Ectodermal cell (in vitro differentiated cells): ENCODE measurements around the gene NOS3.

Source experiments
- H3K27ac ChIP-seq: 2 replicates; pipeline ENCODE4 v1.7.0; 2013; ENCODE audit warnings: mild to moderate bottlenecking, low read depth, low read length; ENCODE audit not compliant: insufficient read depth, poor library complexity, severe bottlenecking
- H3K27me3 ChIP-seq: 2 replicates; pipeline ENCODE4 v1.7.0; 2013; ENCODE audit warnings: mild to moderate bottlenecking, low read length; ENCODE audit not compliant: insufficient read depth, control insufficient read depth, poor library complexity, severe bottlenecking
- H3K36me3 ChIP-seq: one replicate; pipeline ENCODE4 v1.7.0; 2013; ENCODE audit warnings: low read length; ENCODE audit not compliant: control insufficient read depth, insufficient read depth
- H3K4me1 ChIP-seq: one replicate; pipeline ENCODE4 v1.7.0; 2013; ENCODE audit warnings: low read length; ENCODE audit not compliant: control insufficient read depth, insufficient read depth
- H3K4me3 ChIP-seq: 2 replicates; pipeline ENCODE4 v1.7.0; 2013; ENCODE audit warnings: low read depth, low read length, control low read depth; ENCODE audit not compliant: insufficient read depth
- H3K9me3 ChIP-seq: 2 replicates; pipeline ENCODE4 v1.7.0; 2013; ENCODE audit warnings: mild to moderate bottlenecking, low read length, moderate library complexity; ENCODE audit not compliant: control insufficient read depth
- WGBS, 2 experiments: methylation state at CpG; one replicate each; pipeline ENCODE4 v1.1.7; 2013; ENCODE audit warnings: missing lambda C conversion rate in 2 of 2; 5-methylcytosine and 5-hydroxymethylcytosine counted together

Gene NOS3

GRCh38 chr7:150946421-150947240 lies 44.2 kb upstream of the NOS3 start:
- Histone ChIP-seq H3K4me1 (peaks cover 44% of the 10 kb centered on the region), H3K36me3 (no peaks in the 10 kb centered on the region), H3K27ac (no peak overlapping the region), H3K4me3 (no peak overlapping the region), H3K27me3 (peaks cover 3% of the 10 kb centered on the region), H3K9me3 (no peaks in the 10 kb centered on the region)
- WGBS, 2 experiments, result 77 to 78% methylated on average over 27 of the region's 27 CpGs

GRCh38 chr7:150947241-150947745 lies 43.5 kb upstream of the NOS3 start:
- Histone ChIP-seq H3K36me3 (no peaks in the 10 kb centered on the region), H3K27ac (no peak overlapping the region), H3K4me1 (peaks cover 44% of the 10 kb centered on the region), H3K4me3 (no peak overlapping the region), H3K27me3 (peaks cover 3% of the 10 kb centered on the region), H3K9me3 (no peaks in the 10 kb centered on the region)
- WGBS, 2 experiments, result 25 to 30% methylated on average over 31 of the region's 31 CpGs

GRCh38 chr7:150947761-150948651 lies 42.8 kb upstream of the NOS3 start:
- WGBS, 2 experiments, result 19 to 20% methylated on average over 32 to 33 of the region's 34 CpGs
- H3K36me3 ChIP-seq, result no peaks in the 10 kb centered on the region

GRCh38 chr7:150948791-150949251 lies 42.0 kb upstream of the NOS3 start:
- Histone ChIP-seq H3K27ac (no peak overlapping the region), H3K4me1 (peaks cover 44% of the 10 kb centered on the region), H3K4me3 (no peak overlapping the region), H3K36me3 (no peaks in the 10 kb centered on the region), H3K27me3 (peaks cover 3% of the 10 kb centered on the region), H3K9me3 (no peaks in the 10 kb centered on the region)
- 85% methylated on average over 15 of the region's 15 CpGs for WGBS, 2 experiments

More at GRCh38 chr7:150947761-150948651, 42.8 kb upstream of the NOS3 start:
- no peak overlapping the region for H3K27ac ChIP-seq
- H3K4me3 ChIP-seq, result no peak overlapping the region
- H3K27me3 ChIP-seq, result peaks cover 3% of the 10 kb centered on the region
- no peaks in the 10 kb centered on the region for H3K9me3 ChIP-seq
- H3K4me1 ChIP-seq, result peaks cover 44% of the 10 kb centered on the region

- 65 to 77% methylated on average over 4 of the region's 4 CpGs for whole genome bisulfite sequencing, 2 experiments
- Histone ChIP-seq H3K9me3 (no peaks in the 10 kb centered on the region), H3K27me3 (peaks cover 3% of the 10 kb centered on the region), H3K4me1 (peaks cover 50% of the 10 kb centered on the region), H3K4me3 (no peak overlapping the region), H3K27ac (no peak overlapping the region), H3K36me3 (no peaks in the 10 kb centered on the region)
Observed at GRCh38 chr7:150949564-150949963, 41.3 kb upstream of the NOS3 start.

- no peaks in the 10 kb centered on the region for H3K36me3 ChIP-seq
- H3K27me3 ChIP-seq, result peaks cover 3% of the 10 kb centered on the region
- peaks cover 53% of the 10 kb centered on the region for H3K4me1 ChIP-seq
- no peak overlapping the region for H3K4me3 ChIP-seq
- no peak overlapping the region for H3K27ac ChIP-seq
- no peaks in the 10 kb centered on the region for H3K9me3 ChIP-seq
- WGBS, 2 experiments, result 85 to 87% methylated on average over 16 of the region's 16 CpGs
Observed at GRCh38 chr7:150949971-150950491, 40.8 kb upstream of the NOS3 start.

GRCh38 chr7:150950496-150951180 lies 40.2 kb upstream of the NOS3 start:
- Histone ChIP-seq H3K27ac (no peak overlapping the region), H3K4me3 (no peak overlapping the region), H3K4me1 (peaks cover 53% of the 10 kb centered on the region), H3K9me3 (no peaks in the 10 kb centered on the region), H3K27me3 (peaks cover 3% of the 10 kb centered on the region), H3K36me3 (no peaks in the 10 kb centered on the region)
- WGBS, 2 experiments, result 94 to 95% methylated on average over 27 of the region's 27 CpGs

- Histone ChIP-seq H3K4me1 (peaks cover 54% of the 10 kb centered on the region), H3K9me3 (no peaks in the 10 kb centered on the region), H3K4me3 (no peak overlapping the region), H3K27ac (no peak overlapping the region), H3K36me3 (no peaks in the 10 kb centered on the region), H3K27me3 (peaks cover 3% of the 10 kb centered on the region)
- WGBS, 2 experiments, result 93 to 95% methylated on average over 16 of the region's 16 CpGs
Observed at GRCh38 chr7:150951181-150951520, 39.7 kb upstream of the NOS3 start.

GRCh38 chr7:150951521-150951920 lies 39.3 kb upstream of the NOS3 start:
- no peaks in the 10 kb centered on the region for H3K9me3 ChIP-seq
- 96 to 97% methylated on average over 28 of the region's 28 CpGs for WGBS, 2 experiments
- no peak overlapping the region for H3K27ac ChIP-seq
- H3K36me3 ChIP-seq, result no peaks in the 10 kb centered on the region
- H3K4me1 ChIP-seq, result peaks cover 55% of the 10 kb centered on the region
- H3K27me3 ChIP-seq, result peaks cover 3% of the 10 kb centered on the region
- no peak overlapping the region for H3K4me3 ChIP-seq
